Lower leg skin (tissue), 4 donors: ENCODE measurements around the gene SYN1. TPM values are rescaled to one million over a fixed set of nuclear protein-coding genes. Genes with fewer than 3 reads are reported as not detected.

ENCODE experiments used
- DNase-seq, 2 donors: peaks; one replicate each; pipeline ENCODE4 v3.0.0-alpha.2; 2019; ENCODE audit warnings: low spot score in 2 of 2
- H3K4me3 ChIP-seq: fragments of 200-600 bp; sonication (generic); 2 replicates; pipeline ENCODE4 v1.5.1; 2017; ENCODE audit warnings: mild to moderate bottlenecking, low read depth; ENCODE audit not compliant: poor library complexity, severe bottlenecking
- CTCF ChIP-seq, 3 donors: fragments of 450-650 bp; IDR thresholded peaks; one replicate each; pipeline ENCODE4 v1.5.1; 2016; ENCODE audit warnings: antibody characterized with exemption in 3 of 3, mild to moderate bottlenecking in 3 of 3, moderate library complexity in 2 of 3
- POLR2A ChIP-seq, 2 donors: fragments of 450-650 bp; IDR thresholded peaks; one replicate each; pipeline ENCODE4 v1.6.1; 2016 to 2017; ENCODE audit warnings: antibody characterized with exemption in 2 of 2, mild to moderate bottlenecking in 1 of 2, moderate library complexity in 1 of 2
- WGBS, 2 donors: methylation state at CpG; one replicate each; pipeline ENCODE4 v1.1.5; 2018; 5-methylcytosine and 5-hydroxymethylcytosine counted together
- intact Hi-C: fragments of 100-400 bp; cut with DNase I; formaldehyde crosslinking; loops from one replicate; pipeline ENCODE4 v1.15.0; 2023; ENCODE audit warnings: low total_unique reads
- total RNA-seq, 4 donors: library from RNA; depleted of rRNA; stranded (reverse); fragments of >200 nt; gene quantifications; one replicate each; pipeline ENCODE4 v1.1.0, GENCODE V29; 2016

SYN1 gene
- total RNA-seq, 4 donors from 2014 or later, result 0.10 to 0.72 (median 0.61) TPM; not detected in 1

DNA sequence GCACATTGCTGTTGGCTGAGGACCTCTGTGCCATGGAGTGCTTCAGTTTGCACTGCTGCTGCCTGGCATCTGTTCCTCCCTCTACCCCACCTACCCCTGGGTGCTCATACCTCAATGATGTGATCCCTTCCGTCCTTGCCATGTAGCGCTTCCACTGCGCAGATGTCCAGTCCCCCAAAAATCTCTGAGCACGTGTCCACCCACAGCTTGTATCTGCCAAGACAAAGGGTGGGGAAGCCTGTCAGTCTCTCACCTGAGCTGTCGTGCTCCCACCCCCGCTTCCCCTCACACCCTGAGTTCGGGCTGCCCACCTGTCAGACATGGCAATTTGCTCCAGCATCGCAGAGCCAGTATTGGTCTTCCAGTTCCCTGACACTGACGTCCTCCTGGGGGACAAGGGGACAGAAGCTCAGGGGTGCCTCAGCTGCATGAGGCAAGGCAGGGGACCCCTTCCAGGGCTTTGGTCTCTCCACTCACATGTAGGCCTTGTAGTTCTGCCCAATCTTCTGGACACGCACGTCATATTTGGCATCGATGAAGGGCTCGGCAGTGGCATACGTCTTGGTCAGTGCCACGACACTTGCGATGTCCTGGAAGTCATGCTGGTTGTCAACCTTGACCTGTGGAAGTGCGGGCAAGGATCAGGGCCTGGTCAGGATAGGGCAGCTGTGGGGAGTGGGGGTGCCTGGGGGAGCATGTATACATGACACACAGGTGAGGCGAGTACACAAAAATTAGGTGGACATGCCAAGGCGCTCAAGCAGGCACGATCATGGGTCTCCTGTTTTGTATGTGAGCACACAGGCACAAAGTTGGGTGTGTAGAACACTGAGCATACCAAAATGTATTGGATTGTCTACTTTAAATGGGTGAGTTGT lies 43.4 kb downstream of the SYN1 start:
- WGBS, 2 donors, result 91 to 95% methylated on average over 20 of the region's 20 CpGs
- no peak overlapping the region for H3K4me3 ChIP-seq
- intact Hi-C loops, result no loop called here
- DNase-seq, result no peak
- TF ChIP-seq CTCF (IDR thresholded peaks at IDR 0.05) (no peak), POLR2A (IDR thresholded peaks at IDR 0.05) (no peak)

GRCh38 chrX:47574547-47575301 lies 44.9 kb downstream of the SYN1 start:
- TF ChIP-seq CTCF (IDR thresholded peaks at IDR 0.05) (no peak), POLR2A (IDR thresholded peaks at IDR 0.05) (no peak)
- intact Hi-C loops, result no loop called here
- H3K4me3 ChIP-seq, result no peak overlapping the region
- no peak for DNase-seq
- 33 to 53% methylated on average over 21 to 27 of the region's 27 CpGs for WGBS, 2 donors

- no peak overlapping the region for H3K4me3 ChIP-seq
- WGBS, 2 donors, result 0 to 27% methylated on average over 1 to 8 of the region's 41 CpGs
- TF ChIP-seq CTCF (IDR thresholded peaks at IDR 0.05) (no peak), POLR2A (IDR thresholded peaks at IDR 0.05) (no peak)
- DNase-seq, result no peak
- intact Hi-C loops, result no loop called here
Observed at GRCh38 chrX:47574076-47574546, 45.5 kb downstream of the SYN1 start.

DNA sequence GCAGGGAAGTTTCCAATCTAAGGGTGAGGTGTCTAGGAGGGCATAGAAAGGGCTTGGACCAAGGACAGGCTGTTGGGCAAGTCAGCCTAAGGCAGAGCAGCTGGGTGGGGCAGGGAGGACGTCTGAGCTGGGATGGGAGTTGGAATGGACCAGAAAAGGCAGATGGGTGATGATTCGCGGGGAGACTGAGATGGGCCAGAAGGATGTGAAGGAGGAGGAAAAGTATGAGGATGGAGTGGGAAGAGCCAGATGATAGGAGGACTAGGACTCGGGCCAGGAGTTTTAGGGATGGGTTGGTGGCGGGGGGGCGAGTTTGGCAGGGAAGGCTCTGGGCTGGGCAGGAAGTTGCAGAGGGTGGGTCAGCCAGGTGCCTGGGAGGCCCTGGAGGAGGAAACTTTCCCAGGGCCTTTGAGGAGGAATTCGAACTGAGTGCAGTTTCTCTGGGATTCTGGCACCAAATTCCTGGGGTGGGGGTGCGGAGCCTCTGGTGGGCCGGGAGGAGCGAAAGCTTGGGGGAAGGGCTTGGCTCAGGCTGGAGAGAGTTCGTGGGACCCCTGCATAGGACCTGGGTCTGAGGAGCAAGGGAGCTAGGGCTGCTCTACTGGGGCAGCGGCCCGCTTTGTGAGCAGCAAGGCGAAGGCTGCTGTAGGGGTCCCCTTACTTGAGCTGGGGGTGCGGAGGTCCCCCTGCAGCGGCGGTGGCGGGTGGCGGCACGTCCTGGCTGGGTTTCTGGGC lies 46.1 kb downstream of the SYN1 start:
- intact Hi-C loops, result no loop called here
- WGBS, 2 donors, result 12 to 54% methylated on average over 12 to 20 of the region's 20 CpGs
- TF ChIP-seq CTCF (IDR thresholded peaks at IDR 0.05), result no peak
- TF ChIP-seq POLR2A (IDR thresholded peaks at IDR 0.05), result no peak
- no peak overlapping the region for H3K4me3 ChIP-seq
- peak in 1 of 2 donors; percentile 86 for DNase-seq

DNA sequence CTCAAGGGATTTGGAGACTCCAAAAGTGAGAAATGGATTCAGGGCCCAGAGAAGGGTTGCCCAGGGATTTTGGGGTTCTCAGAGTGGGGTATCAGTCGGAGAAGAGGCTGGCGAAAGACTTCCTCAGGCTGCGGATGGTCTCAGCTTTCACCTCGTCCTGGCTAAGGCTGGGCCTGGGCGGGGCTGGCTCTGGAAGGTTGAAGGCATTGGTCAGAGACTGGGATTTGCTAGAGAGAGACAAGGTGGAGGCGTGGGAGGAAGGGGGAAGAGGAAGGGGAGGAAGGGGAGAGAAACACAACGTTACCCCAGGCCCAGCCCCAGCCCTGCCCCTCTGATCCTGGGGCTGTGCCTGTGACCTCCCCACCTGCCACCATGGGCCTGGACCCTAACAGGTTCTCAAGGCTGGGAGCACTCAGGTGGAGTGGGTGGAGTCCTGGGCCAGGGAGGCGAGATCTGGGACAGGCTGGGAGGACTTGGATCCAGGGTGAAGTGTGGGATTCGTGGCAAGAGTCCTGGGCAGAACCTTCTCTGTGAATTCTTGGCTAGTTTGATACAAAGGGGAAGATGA lies 46.8 kb downstream of the SYN1 start:
- 68 to 69% methylated on average over 8 to 9 of the region's 9 CpGs for WGBS, 2 donors
- intact Hi-C loops, result no loop called here
- peak in 1 of 2 donors; percentile 82 for DNase-seq
- H3K4me3 ChIP-seq, result no peak overlapping the region
- TF ChIP-seq POLR2A (IDR thresholded peaks at IDR 0.05) (no peak), CTCF (IDR thresholded peaks at IDR 0.05) (no peak)
